HTERT RPE-1 (cell line): ENCODE data around the gene ABLIM1.

ENCODE experiments used
- in situ Hi-C: fragments of 300-500 bp; cut with MboI; formaldehyde crosslinking; loops from 4 replicates; pipeline ENCODE4 v1.14.3; 2020; ENCODE audit warnings: low sequenced_read_pairs

ABLIM1 gene

GRCh38 chr10:114397651-114398145, 260.4 kb downstream of the ABLIM1 start:
- in situ Hi-C loops, result no loop called here

DNA sequence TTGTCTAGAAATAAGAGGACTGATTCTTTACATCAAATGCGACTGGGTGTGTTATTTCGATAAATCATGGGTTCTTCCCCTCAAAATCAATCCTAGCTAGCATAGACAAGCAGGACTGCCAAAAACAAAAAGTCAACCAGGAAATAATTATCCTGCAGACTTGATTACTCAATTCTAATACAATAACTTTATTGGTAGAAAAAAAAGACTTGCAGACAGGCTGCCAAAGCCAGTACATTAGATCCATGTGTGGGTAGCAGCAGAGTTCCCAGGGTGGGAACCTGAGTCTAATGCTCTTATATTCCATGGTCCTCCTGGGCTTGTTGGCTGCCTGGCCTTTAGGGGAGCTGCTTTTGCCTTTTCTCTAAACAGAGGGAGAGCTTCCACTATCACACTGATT, 261.6 kb downstream of the ABLIM1 start:
- in situ Hi-C loops, result no loop called here

DNA sequence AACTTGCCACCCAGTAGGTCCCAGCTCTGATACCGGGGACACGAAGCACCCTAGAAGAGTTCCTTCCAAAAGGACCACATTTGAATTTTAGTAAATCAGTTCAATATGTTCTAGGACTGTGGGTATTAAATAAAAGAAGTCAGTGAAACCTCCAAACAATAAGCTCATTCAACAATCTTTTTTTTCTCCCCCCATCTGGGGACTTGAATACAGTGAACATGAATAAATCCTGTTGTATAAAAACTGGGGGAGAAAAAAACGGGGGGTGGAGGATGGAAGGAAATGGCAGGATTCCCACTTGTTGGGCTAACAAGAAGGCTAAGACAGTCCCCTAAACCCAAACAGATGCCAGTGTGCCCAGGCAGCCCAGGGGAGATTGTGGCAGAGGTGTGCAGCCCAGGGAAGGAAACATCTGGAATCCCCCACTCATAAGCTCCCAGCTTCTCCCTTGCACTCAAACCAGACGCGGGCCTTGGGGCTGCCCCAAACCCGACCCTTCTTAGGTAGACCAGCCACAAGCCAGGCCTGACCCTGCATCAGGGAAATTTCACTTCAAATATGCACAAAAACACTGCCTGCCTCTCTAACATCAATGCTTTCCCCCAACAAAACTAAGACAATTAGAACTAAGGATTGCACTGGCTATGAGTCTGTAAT, 262.6 kb downstream of the ABLIM1 start:
- in situ Hi-C loops, result no loop called here

GRCh38 chr10:114394531-114394930, 263.5 kb downstream of the ABLIM1 start:
- in situ Hi-C loops, result no loop called here

DNA sequence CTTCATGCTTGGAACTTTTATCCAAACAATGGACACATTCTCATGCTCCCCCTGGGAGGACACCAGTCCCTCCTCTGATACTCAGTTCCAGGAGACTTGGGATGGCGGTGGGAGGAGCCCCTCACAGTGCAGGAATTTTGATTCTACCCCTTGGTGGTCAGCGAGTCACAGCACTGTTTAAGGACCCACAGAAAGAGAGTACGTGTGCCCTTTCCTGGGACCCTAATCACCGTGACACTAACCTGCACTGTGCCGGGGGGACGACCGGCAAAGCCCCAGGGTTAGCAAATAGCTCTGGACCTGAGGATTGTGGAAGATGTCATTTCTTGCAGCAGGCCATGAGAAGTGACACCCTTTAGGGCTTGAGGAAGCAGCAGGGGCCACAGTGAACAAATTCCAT, 264.2 kb downstream of the ABLIM1 start:
- in situ Hi-C loops, result no loop called here

DNA sequence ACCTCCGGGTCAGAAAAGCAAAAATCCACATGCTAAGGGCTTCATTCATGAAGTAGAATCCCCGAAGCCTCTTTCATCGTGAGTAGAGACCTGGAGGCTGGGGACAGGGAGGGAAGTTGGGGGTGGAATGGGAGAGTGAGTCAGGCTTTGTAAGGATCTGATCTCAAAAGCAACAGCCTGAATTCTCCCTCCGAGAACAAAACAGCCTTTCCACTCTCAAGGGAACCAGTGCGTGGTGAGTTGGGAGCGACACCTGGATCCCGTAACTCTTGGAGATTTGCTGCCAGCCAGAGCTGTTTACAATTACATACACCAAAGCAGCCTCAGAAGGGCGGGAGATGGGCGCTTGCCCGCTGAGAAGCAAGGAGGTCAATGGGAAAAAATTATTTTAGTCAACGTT, 264.6 kb downstream of the ABLIM1 start:
- in situ Hi-C loops, result no loop called here

DNA sequence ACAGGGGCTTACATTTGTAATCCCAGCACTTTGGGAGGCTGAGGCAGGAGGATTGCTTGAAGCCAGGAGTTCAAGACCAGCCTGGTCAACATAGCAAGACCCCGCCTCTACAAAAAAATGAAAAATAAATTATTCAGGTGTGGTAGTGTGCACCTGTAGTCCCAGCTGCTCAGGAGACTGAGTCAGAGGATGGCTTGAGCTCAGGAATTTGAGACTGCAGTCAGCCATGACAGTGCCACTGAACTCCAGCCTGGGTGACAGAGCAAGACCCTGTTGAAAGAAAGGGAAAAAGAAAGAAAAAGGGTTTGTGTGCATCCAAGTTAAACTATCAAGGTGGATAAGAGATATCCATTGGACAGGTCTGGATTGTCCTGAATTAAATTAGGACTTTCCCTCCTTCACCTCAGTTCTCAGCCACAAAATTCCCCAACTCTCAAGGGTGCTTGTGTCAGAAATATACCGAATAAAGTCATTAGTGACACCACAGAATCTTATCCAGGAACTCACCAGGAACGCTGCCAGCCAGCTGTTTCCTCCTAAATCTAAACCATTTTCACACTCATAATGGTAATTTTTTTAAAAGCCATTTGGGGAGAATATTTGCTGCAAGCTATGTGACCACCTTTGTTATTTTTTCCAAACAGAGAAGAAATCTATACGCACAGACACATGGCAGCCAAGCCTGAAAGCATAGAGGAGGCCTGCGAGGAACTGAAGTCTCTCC, 265.8 kb downstream of the ABLIM1 start:
- in situ Hi-C loops, result no loop called here

DNA sequence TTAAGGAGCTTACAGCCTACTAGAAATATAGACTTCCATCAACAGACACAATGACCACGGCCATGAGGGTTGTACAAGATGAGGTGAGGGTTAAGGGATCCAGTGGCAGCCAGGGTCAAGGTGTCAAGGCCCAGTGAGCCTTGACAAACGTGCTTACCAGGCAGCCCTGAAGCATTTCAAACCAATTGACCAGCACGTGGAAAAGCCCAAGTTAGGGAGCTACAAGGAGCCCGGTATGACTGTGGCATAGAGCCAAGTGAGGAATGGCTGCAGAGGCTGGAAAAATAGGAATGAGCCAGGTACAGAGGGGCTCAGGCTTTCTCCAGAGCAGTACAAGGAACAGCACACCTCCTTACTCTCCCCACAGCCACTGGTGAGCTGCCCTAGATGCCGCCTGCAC, 266.5 kb downstream of the ABLIM1 start:
- in situ Hi-C loops, result no loop called here

DNA sequence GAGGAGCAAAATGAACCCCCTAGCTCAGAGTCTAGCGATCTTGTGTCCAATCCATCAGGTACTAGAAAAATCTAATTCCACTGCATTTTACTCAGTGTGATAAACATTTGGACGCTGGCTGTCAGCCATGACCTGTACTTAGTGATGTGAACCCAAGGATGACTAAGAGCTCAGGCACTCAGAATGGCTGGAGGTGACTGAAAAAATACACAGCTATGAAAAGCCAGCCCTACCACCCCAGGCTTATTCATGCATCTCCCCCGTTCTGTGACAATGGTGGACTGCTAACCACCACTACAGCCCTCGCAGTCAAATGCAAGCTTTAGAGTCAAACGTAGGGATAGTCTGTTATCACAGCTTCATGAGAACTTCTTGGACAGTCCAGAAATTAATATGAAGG, 268.6 kb downstream of the ABLIM1 start:
- in situ Hi-C loops, result no loop called here

- in situ Hi-C loops, result no loop called here
These were observed 269.8 kb downstream of the ABLIM1 start for GRCh38 chr10:114388275-114388674.

DNA sequence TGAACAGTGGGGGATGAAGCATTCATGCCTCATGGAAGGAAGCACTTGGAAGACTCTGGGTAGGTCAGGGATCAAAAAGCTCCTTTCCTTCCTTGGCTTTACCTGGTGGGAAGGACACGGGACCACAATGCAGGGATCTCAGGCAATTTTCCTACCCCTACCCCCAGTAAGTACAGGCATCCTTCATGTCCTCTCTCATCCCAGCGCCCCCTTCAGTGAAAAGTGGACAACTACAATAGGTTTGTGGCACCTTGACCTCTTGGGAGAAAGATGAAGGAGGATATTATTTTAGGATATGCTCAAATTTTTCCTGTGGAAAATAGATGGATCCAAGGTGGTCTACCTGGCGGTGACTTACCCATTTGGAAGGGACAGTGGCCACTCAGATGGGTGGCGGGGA, 270.3 kb downstream of the ABLIM1 start:
- in situ Hi-C loops, result no loop called here

DNA sequence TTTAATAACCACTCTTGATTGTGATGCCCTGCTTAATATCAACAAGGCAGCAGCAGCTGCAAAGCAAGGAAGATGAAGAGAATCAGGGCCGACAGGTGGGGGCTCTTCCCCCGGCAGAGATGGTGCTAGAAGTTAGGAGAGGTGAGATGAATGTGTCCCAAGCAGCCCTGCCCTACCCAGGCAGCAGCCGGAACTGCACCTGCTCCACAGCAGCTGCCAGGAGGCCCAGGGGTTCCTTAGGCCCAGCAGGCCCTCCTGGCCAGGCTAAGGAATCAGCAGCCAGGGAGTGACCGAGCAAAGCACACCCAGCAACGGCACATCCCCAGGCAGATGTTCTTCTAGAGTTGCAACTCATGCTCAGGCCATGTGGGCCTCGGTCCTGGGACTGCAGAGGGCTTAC, 271.6 kb downstream of the ABLIM1 start:
- in situ Hi-C loops, result no loop called here

DNA sequence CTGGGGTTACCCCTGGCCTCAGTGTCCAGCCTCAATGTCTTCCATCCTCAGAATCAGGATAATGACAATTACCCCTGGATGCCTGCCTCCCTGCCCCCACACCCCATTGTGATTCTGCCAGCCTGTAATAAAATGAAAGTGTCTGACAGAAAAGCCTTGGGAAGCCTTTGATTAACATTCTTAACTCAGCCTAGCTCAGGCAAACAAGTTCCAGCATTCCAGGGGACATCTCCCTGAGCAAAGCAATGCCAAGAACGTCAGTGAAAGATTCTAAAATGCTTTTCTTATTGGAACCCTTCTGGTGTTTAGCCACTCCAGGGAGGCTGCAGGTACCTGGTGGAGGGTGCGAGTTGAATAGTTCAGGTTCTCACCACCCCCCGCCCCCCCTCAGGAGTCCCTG, 272.5 kb downstream of the ABLIM1 start:
- in situ Hi-C loops, result no loop called here

- in situ Hi-C loops, result no loop called here
These were observed 273.5 kb downstream of the ABLIM1 start for GRCh38 chr10:114384601-114385000.

- in situ Hi-C loops, result no loop called here
These were observed 273.9 kb downstream of the ABLIM1 start for GRCh38 chr10:114384181-114384580.
